ENCODE measurements around the gene EYS. TPM values are rescaled to one million over a fixed set of nuclear protein-coding genes. Genes with fewer than 3 reads are reported as not detected.

The EYS gene
- total RNA-seq, 1 donor from 2014 or later = not detected

DNA sequence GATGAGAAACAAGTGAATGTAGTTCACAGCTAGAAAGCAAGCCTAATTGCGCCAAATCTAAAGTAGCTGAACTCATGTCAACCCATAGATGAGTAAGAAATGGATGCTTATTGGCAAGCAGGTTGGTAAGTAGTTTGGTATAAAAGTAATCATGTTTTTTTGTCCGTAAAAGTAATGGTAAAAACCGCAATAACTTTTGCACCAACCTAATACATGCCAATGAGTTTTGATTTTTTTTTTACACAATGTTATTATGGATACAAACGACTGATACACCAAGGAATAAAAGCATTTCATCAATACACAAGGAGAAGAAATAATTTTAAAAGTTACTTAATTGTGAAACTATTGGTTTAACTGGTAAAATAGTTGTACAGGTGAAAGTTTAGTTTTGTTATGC lies 977.5 kb downstream of the EYS start:
- TF ChIP-seq, protein P1, sequence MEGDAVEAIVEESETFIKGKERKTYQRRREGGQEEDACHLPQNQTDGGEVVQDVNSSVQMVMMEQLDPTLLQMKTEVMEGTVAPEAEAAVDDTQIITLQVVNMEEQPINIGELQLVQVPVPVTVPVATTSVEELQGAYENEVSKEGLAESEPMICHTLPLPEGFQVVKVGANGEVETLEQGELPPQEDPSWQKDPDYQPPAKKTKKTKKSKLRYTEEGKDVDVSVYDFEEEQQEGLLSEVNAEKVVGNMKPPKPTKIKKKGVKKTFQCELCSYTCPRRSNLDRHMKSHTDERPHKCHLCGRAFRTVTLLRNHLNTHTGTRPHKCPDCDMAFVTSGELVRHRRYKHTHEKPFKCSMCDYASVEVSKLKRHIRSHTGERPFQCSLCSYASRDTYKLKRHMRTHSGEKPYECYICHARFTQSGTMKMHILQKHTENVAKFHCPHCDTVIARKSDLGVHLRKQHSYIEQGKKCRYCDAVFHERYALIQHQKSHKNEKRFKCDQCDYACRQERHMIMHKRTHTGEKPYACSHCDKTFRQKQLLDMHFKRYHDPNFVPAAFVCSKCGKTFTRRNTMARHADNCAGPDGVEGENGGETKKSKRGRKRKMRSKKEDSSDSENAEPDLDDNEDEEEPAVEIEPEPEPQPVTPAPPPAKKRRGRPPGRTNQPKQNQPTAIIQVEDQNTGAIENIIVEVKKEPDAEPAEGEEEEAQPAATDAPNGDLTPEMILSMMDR (IDR thresholded peaks at IDR 0.05) = no peak
- no peak overlapping the region for H3K4me3 ChIP-seq
- H3K9me3 ChIP-seq = no peaks in the 10 kb centered on the region
- H3K4me1 ChIP-seq = no peaks in the 10 kb centered on the region
- H3K27me3 ChIP-seq (ENCODE audit: low read depth) = no peaks in the 10 kb centered on the region
- no peak overlapping the region for H3K27ac ChIP-seq
- H3K36me3 ChIP-seq = no peaks in the 10 kb centered on the region
- intact Hi-C loops (cut with DNase I) = no loop called here
- DNase-seq = no peak
- ATAC-seq = no peak

DNA sequence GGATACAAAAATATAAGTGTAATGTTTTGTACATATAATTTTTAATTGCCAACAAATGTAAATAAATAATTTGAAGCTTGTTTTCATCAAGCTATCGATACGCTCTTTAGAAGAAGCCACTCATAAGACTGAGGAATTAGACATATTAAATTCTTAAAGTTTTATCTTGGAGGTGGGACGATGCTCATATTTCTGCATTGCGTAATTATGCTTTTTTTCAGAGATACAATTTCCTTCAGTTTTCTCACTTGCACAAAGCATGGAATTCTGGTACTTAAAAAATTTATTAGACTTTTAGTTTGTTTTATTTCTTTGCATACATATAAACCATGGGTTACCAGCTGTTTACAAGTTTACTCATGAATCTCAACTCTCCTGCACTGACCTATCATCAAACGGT lies 980.0 kb downstream of the EYS start:
- no peak overlapping the region for H3K4me3 ChIP-seq
- no peaks in the 10 kb centered on the region for H3K4me1 ChIP-seq
- H3K27me3 ChIP-seq (ENCODE audit: low read depth) = no peaks in the 10 kb centered on the region
- DNase-seq (no peak), ATAC-seq (no peak)
- TF ChIP-seq, protein P1 (IDR thresholded peaks at IDR 0.05) = no peak
- H3K36me3 ChIP-seq = no peaks in the 10 kb centered on the region
- no peaks in the 10 kb centered on the region for H3K9me3 ChIP-seq
- no peak overlapping the region for H3K27ac ChIP-seq
- intact Hi-C loops (cut with DNase I) = no loop called here

DNA sequence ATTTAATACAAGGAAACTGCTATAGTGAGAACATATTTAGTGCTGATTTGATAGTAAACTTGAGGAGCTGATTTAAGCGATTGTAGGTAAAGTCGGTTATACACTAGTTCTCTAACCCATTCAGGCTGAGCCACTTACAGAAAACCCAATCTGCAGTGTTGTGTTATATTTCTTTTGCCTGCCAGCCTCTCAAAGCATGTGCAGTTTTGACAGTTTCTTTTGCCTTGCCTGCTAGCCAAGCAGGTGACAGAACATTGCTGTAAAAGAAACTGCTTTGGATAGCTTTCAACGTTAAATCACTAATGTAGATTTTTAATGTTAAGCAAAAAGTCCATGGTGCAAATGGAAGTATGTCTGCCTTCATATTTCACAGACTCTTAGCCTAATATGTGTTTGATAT lies 982.9 kb downstream of the EYS start:
- Histone ChIP-seq H3K27me3 (ENCODE audit: low read depth) (no peaks in the 10 kb centered on the region), H3K4me1 (no peaks in the 10 kb centered on the region), H3K27ac (no peak overlapping the region), H3K9me3 (no peaks in the 10 kb centered on the region), H3K4me3 (no peak overlapping the region), H3K36me3 (no peaks in the 10 kb centered on the region)
- ATAC-seq = no peak
- TF ChIP-seq, protein P1 (IDR thresholded peaks at IDR 0.05) = no peak
- DNase-seq = no peak
- intact Hi-C loops (cut with DNase I) = no loop called here

DNA sequence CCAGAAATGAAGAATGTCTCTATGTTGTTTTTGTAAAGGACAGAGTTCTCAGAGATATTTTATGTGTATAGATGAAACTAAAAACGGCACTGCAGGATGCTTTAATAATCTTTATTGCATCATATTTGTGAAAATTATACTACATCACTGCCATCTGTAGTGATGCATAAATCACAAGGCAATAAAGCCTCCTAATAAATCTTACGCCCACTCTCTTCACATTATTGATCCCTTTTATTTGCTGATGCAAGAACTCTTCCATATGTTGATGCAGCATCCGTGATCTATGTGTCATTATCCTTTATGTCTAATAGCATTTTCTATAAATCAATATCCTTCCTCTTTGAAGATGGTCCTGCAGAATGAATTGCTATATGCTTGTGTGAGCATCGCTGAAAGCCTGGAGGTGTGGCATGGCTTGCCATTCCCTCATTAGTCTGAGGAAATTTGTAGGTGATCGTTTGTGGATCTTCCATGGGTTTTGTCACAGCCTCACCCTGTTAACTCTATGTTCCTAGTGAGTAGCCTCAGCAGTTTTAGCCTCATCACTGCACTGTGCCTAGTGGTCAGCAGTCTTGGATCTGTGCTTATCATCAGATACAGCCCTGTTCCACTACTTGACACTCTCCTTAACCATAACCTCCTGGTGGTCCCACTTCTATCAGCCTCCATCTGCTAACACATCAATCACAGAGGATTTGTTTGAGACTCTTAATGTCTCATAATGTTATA lies 983.5 kb downstream of the EYS start:
- no peaks in the 10 kb centered on the region for H3K4me1 ChIP-seq
- DNase-seq (no peak), ATAC-seq (no peak)
- no peaks in the 10 kb centered on the region for H3K9me3 ChIP-seq
- TF ChIP-seq, protein P1 (IDR thresholded peaks at IDR 0.05) = no peak
- no peaks in the 10 kb centered on the region for H3K36me3 ChIP-seq
- H3K27me3 ChIP-seq (ENCODE audit: low read depth) = no peaks in the 10 kb centered on the region
- intact Hi-C loops (cut with DNase I) = no loop called here
- no peak overlapping the region for H3K4me3 ChIP-seq
- no peak overlapping the region for H3K27ac ChIP-seq

DNA sequence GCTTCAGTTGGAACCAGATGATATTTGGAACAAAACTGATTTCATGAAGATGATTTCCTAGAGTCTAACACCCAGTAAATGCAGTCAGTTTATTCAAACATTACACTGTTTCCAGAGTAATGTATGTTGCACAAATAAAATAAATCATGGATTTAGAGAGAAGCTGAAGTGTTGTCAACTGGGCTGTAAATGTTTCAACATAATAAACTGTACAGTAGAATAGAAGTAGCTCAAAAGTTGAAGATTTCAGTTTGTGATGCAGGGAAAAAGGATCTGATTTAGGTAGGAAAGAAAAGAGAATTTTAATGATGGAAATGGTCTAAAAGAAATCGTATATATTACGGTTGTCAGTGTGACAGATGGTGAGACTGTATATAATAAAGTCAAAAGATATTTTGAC lies 985.2 kb downstream of the EYS start:
- H3K4me1 ChIP-seq = no peaks in the 10 kb centered on the region
- intact Hi-C loops (cut with DNase I) = no loop called here
- H3K36me3 ChIP-seq = no peaks in the 10 kb centered on the region
- H3K9me3 ChIP-seq = no peaks in the 10 kb centered on the region
- no peak overlapping the region for H3K4me3 ChIP-seq
- TF ChIP-seq, protein P1 (IDR thresholded peaks at IDR 0.05) = no peak
- no peak overlapping the region for H3K27ac ChIP-seq
- DNase-seq (no peak), ATAC-seq (no peak)
- H3K27me3 ChIP-seq (ENCODE audit: low read depth) = no peaks in the 10 kb centered on the region
